GM21576 (cell line): ENCODE data around the gene SLCO4A1.
A peak's percentile ranks its signal among the peaks of the same experiment; 100 is the strongest.

Experiments
- ATAC-seq: cut with Tn5 transposase; IDR thresholded peaks from one replicate; pipeline ENCODE4 v1.9.1; 2021; ENCODE audit warnings: mild to moderate bottlenecking, moderate library complexity; ENCODE audit not compliant: unreplicated experiment

SLCO4A1 gene

DNA sequence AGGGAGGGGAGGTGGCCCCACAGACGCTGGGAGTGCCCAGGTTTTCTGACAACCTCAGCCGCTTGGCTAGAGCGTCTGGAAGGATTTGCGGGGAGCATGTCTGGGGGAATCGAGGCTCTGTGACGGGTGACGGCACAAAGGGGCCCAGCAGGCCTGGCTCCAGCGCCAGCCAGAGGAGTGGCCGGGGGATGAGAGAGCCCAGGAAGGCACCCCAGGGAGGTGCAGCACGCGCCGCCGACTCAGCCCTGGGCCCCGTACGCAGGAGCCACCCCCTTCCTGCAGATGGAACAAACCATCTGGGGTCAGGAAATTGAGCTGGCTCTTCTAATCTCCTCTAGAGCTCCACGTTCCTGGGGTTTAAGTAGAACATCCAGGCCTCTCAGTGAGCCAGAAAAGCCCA lies 5.9 kb upstream of the SLCO4A1 start:
- no peak for ATAC-seq

DNA sequence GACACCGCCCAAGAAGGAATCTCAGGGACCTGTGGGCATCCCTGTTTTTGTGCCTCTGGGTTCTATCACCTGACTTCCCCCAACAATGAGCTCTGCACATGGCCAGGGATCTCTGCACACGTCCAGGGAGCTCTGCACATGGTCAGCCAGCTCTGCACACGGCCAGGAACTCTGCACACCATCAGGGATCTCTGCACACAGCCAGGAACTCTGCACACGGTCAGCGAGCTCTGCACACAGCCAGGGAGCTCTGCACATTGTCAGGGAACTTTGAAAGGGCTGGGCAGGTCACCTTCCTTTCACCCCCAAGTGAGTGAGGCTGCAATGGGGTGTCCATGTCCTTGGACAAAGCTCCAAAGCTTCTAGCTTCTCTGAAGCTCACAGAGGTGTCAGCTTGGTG lies 5.2 kb upstream of the SLCO4A1 start:
- ATAC-seq = no peak

DNA sequence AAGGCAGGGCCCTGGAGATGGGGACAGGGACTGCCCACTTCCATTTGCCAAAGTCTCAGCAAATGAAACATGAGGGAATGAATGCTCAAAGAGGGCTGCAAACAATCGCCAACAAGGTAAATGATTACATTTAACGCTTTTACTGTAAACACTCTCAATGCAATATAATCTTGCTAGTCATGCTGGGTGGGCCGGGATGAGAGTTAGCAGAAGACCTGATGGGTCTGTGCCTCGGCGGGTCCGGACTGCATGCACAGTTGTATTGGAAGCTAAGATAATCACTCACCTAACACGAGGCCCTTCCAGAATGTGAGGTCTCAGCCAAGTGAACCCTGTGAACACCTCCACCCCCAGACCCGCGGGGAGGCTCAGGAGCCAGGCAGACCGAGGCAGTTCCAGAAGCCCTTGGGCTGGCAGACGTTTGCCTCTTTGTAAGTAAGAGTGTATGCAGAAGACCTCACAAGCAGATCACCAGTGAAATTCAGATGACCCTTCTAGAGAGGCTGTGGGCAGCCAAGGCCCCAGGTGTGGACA lies 4.7 kb upstream of the SLCO4A1 start:
- no peak for ATAC-seq

DNA sequence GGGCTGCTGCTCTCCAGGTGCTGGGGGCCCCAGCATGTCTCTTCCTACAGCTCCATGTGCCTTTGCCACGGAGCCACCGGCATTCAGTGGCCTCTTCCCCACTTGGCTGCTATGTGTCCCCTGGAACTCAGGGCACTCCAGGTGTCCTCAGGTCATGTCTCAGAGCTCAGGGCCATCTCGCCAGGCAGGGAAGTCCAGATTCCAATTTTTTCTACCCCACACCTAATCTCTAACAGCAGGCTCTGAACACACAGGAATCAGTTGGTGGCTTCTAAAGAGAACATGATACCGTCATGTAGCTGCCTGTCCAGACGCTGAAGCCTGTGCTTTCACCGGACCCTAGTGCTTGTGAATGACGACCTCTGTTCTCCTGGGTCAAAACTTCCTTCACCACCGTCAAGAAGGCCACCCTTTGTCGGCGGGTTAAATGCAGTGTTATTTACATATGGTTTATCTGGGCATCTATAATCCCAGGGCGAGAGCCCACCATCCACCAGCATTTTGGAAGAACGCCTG lies 4.2 kb upstream of the SLCO4A1 start:
- ATAC-seq = no peak

DNA sequence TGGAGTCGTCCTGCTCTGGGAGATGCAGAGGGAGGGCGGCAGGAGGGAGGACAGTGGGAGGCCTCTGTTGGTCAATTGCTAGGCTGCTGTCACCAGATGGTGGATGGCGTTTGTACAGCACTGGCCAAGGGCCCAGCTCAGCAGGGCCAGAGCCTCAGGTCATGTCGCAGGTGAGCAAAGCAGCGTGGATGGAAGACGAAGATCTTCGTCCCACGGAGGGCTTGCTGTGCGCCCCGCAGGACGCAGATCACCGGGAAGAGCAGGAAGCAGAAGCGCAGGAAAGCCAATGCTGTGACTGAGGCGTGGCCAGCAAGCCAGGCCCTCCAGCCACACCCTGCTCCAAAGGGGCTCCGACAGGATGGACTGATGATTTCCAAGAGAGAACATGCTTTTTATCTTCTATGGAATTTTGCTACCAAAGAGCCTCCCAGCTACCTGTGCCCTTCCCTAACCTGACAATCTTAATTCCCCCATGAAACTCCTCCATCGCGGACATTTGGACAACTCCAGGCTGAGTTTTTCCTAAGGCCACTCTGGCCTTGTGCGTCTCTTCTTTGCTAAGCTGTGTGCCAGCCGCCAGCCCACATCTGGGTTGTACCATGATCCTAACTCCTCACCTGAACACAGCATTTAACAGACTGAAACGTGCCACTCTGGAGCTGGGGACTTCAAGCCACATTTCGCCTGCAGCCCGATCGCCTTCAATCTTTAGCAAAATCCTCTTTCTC lies 3.5 kb upstream of the SLCO4A1 start:
- no peak for ATAC-seq

DNA sequence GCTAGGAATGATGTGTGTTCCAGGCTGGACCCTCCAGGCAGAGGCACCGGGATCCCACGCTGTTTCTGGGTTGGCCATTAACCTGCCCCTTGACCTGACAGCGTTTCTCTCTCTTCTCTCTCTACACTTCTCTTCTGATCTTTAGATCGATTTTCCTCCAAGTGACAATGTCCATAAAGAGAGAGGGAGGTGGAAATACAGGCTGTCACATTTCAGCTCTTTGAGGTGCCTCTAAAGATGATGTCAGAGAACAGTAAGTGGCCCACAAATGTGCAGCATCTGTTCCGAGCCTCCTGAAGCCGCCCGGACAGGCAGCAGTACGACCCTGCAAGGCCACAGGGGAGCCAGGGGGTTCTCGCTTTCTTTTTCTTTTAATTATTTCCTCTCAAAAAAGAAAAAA lies 2.5 kb upstream of the SLCO4A1 start:
- no peak for ATAC-seq

DNA sequence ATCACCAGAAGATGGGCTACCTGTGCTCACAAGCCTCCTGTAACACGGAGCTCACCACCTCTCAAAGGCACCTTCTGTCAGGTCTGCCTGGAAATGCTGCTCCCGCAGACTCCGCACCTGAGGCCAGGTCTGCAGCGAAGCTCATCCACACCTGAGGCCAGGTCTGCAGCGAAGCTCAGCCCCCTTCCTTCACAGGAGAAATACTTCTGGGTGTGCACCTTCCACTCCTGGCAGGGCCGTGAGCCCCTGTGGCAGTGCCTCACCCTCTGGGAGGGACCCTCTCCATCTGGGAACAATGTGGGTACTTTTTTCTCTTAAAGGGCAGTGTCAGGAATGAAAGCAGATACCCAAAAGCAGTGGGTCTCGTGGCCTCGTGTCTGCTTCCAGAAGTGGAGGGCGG lies 1.4 kb upstream of the SLCO4A1 start:
- ATAC-seq = no peak

DNA sequence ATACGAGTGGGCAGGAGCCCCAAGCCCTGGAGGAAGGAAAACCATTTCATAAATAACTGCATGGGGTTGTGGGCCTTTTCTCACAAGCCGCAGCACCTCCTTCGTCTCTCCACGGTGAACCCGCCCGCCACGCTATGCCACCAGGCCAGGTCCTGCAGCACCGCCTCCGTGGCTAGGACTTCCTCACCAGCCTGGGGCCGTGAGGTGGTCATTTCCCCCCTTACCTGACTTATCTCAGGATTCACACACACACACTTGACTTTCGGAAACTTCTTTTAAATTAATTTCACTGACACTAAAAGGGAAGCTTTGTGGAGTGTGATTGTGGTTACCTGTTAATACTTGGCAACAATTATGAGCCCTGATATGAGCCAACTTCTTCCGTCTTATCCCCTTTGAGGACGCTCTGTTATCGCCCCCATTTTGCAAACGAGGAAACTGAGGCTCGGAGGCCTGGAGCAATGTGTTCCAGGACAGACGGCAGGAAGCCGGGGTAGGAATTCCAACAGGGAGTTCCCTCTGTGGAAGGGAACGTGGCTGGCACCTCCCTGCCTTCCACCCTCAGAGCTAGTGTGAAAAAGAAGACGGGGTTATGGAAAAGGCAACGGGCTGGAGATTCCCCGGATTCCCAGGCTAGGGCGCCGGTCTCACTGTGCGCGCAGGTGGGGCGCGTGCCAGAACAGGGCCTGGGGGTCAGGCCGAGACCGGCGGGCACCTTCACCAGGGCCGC lies 817 bp upstream of the SLCO4A1 start:
- ATAC-seq = no peak

DNA sequence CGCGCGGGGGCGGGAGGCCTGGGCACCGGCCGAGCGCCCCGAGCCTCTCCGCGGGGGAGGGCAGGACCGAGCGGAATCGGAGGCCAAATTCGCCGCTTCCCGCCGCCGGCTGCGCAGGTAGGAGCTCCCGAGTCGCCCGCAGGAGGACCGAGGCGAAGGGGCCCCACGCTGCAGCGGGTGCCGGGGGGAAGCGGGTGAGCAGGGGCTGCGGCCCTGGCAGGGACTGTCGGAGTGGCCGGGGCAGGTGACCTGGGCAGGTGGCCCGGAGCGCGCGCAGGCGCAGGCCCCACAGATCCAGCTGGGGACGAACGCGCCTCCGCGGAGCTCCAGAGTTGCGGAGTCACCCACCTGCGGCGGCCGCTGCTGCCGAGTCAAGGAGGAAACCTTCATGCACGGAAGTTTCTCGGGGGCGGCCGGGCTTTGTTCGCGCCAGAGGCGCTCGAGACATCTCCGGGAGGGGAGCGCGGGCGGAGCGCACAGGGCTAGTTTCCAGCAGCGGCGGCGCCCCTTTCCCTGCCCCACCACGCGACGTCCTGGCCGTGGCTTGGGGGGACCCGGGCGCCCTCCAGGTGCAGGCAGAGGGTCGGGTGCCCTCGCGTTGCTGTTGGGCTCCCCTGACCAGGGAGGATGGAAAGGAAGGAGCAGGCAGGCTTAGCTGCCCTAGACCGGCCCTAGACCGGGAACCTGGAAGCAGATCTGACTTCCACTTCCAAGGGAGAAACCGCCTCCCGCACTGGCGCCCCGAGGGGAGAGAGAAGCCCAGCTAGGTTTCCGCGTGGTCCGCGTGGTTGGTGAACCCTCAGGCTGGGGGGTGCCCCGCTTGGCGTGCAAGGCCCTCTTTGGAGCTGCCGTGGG lies 590 bp downstream of the SLCO4A1 start:
- peak; percentile 18 for ATAC-seq

DNA sequence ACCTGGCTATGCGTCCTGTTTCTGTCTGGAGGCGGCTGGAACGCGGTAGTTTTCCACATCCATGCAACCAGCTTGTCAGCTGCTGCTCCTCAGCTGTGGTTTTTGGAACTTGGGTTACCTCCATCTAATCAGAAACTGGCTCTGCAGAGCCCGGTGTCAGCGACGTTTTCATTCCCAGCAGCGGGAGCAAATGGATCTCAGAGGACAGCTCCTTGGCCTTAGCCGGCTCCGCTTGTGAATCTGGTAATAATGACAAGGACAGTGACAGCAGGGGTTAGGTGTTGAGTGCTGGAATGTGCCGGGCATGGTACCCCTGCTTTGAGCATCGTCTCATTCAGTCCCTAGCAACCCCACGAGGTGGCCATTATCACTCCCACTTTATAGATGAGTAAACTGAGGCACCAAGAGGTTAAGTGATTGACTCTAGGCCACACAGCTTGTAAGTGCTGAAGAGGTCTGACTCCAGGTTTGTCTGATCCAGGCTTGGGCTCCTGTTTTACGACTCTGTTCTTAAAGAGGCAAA lies 1.3 kb downstream of the SLCO4A1 start:
- no peak for ATAC-seq

DNA sequence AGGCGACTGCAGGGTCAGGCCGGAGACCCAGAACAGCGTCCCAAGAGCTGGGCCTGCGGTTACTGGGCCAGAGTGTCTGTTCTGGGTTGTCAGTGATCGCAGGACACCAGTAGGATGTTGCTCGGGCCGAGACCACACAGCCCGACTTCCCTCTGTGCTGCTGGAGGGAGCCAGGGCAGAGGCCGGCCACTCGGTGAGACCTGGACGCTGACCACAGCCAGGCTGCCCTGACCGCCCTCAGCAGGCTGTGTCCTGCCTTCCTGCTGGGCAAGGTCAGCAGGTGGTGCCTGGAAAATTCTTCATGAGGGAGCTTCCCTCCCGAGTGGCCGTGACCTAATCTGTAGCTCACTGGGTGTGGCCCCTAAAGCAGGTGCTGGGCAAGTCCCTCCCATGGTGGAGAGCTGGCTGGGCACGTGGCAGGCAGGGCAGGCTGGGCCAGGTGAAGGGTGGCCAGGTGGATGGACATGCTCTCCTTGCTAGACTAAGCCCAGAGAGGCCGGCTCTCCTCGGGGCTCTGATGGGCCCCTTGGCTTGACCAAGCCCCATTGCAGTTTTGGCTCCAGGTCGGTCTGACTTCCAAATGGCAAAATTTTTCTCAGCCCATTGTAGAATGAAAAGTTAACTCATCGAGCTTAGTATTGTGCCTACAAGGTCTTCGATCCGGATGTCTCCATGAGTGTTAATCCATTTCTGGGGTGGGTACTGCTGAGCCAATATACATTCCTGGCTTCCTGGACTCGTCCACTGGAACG lies 1.9 kb downstream of the SLCO4A1 start:
- ATAC-seq = no peak

DNA sequence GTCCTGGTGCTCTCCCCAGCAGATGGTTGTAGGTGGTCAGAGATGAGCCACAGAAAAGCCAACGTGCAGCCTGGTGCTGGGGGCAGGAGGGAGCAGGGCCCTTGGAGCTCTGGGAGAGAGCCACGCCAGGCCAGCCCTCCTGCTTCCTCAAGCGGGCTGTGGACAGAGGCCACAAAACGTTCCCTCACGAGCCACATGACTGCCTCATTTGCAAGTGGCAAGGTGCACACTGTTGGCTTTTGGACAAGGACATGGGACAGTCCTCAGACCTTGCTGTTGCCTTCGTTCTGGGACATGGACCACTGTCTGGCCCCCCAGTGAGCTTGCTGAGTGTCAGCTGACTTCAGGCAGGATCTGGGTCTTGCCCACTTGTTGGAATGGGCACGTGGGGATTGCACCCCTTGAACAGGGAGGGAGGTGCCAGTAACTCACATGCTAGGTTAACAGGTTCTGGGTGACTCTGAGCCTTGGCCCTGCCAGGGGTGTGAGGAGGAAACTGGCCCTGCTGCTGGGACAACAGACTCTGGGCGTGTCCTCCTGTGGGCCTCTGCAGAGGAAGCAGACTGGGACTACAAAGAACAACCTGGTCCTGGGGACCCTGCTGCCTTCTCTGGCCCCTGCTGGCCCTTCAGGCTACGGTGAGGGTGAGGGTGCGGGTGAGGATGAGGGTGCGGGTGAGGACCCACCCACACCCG lies 2.6 kb downstream of the SLCO4A1 start:
- no peak for ATAC-seq

DNA sequence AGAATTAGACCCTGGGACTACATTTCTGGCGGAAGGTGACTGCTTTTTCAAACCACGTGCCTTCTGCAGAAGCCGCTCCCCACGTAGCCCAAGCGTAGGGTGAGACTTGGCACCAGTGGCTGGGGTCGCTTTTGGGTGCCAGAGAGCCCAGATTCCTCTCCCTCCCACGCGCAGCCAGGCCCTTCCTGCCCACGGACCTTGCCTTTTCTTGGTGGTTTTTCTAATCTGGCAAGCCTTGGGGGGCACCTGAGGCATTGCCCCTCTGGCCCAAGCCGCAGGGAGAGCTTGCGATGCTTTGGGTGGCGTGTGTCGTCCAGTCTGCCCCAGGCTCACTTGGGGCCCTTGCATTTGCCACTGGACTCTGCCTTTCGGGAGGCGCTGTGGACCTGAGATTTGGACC lies 3.3 kb downstream of the SLCO4A1 start:
- no peak for ATAC-seq

DNA sequence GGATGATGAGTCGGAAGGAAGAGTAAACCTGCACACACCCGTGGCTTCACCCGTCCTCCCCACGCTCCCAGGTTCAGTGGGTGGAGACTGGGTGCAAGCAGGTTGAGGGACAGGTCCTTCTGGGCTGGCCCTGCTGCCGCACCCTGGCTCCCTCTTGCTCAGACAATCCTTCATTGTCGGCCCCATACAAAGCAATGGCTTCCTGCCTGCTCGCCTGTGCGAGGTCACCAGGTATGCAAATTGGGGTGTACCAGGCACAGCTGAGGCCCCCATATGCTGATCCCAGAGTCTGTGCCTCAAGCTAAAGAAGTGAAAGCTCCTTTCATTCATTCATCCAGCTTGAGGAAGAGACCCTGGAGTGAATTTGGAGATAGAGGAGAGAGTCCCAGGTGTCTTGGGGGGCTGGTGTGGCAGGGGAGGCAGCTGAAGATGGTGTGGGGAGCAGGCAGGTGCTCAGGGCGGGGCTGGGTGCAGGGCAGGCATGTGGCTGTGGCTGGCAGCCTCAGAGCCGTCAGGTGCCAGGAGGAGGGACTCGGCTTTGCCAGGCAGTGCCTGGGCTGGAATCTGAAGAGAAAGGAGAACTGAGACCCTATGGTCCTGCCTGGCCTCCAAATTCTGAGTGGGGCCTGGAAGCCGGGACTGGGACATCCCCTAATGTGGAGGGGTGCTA lies 4.7 kb downstream of the SLCO4A1 start:
- no peak for ATAC-seq

DNA sequence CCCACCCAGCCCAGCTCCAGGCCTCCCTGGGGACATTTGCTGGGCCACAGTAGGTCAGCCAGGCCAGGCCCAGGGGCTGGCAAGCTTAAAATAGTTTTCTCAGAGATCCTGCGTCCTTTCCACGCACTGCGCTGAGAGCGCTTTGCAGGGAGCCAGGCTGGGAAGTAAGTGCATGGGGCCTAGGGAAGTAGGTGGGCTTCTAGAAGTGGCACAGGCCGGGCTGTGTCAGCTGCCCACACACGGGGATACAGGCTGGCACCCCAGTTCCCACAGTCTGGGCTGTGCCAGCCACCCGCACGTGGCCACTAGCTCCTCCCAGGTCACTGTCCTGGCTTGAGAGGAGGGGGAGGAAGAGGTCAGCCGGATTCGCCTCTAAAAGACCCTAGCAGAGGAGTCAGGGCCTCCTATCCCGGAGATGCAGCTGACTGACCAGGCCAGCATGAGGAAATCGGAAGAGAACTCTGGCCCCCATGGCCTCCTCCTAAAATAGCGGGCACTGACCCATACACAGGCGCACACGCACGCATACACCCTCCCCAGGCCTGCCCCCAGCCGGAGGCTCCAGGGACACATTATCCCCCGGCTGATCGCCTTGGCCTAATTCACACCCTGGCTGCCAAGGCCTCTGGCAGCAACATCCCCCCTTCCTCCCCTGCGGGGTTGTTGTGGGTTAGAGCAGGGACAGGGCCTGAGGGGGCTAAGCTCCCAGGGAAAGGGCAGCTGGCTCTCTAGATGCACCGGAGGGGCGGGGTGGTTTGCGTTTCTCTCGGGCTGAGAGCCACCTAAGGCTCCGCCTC lies 5.4 kb downstream of the SLCO4A1 start:
- no peak for ATAC-seq

DNA sequence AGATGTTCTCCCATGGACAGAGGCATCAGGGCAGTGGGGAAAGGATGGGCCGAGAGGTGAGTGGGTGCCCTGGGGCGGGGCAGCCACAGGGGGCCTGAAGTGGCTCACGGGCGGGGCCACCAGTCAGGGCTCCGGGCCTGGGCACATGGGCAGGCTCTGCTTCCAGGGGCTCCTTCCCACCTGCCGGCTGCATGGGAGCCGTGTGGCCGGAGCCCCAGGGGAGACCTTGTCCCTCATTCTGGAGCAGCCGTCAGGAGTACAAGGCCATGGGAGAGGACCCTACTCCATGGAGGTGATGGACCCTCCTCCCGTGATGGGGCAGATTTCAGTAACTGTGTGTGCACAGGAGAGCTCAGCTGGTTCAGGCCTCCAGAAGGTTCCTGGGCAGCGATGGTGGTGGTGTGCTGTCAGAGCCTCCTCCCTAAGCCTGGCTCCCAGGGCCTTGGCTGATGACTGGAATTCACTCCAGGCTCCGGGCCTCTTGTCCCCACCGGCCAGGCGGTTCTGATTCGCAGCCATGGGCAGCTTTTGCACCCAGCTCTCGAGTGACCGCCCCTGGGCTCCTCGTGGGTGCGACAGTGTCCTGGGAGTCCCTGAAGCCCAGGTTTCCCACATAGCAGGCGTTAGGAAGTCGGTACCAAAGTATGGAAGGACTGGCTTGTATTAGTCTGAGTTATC lies 6.2 kb downstream of the SLCO4A1 start:
- ATAC-seq = no peak

DNA sequence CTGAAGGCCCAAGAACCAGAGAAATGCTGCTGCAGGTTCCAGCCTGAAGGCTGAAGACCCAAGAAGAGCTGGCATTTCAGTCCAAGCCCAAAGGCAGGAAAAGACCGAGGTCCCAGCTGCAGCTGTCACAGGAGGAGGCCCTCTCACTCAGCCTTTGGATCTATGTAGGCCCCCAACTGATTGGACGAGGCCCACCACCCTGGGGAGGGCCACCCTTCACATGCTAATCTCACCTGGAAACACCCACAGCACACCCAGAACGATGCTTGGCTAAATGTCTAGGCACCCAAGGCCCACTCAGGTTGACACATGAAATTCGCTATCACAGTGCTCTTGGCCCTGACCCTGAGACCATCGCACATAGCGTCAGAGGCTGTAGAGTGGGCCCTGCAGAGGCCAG lies 6.8 kb downstream of the SLCO4A1 start:
- ATAC-seq = no peak
